ENCODE measurements around the gene DDR2.

DDR2 gene

GRCh38 chr1:162587761-162588260 is 44.5 kb upstream of the DDR2 start:
- Histone ChIP-seq H3K27ac (ENCODE audit: low read length, poor library complexity, severe bottlenecking) (no peak overlapping the region), H3K27me3 (ENCODE audit: control insufficient read depth in 1 of 2, insufficient read depth in 1 of 2, low read length in 2 of 2) (no peaks in the 10 kb centered on the region), H4K8ac (ENCODE audit: low read length) (no peak overlapping the region), H3K79me1 (replicated peaks; ENCODE audit: low read length, poor library complexity, severe bottlenecking) (peaks cover 8% of the 10 kb centered on the region), H4K91ac (ENCODE audit: low read length) (no peak overlapping the region), H2BK15ac (ENCODE audit: low read depth, poor library complexity, severe bottlenecking) (no peak overlapping the region), H3K14ac (ENCODE audit: low read length in 2 of 2) (no peak overlapping the region), H3K18ac (ENCODE audit: low read depth in 1 of 2, low read length in 2 of 2) (no peak overlapping the region), H2BK120ac (ENCODE audit: low read depth, low read length) (no peak overlapping the region), H2BK12ac (ENCODE audit: low read length in 2 of 2) (no peak overlapping the region), H3K36me3 (ENCODE audit: control insufficient read depth in 1 of 2, insufficient read depth in 2 of 2, low read depth in 1 of 2, low read length in 2 of 2) (peaks cover 24 to 94% of the 10 kb centered on the region in 2 experiments), H3K4ac (ENCODE audit: low read depth in 1 of 2, low read length in 2 of 2) (no peak overlapping the region), H3K23ac (ENCODE audit: low read length in 2 of 2) (no peak overlapping the region), H3K9me3 (ENCODE audit: control insufficient read depth, low read length) (no peaks in the 10 kb centered on the region), H3K9ac (ENCODE audit: low read length) (no peak overlapping the region), H3K4me3 (ENCODE audit: insufficient read depth in 1 of 2, low read depth in 1 of 2, low read length in 2 of 2) (no peak overlapping the region), H3K4me2 (ENCODE audit: low read length, poor library complexity, severe bottlenecking) (no peak overlapping the region), H2AK5ac (ENCODE audit: low read length, severe bottlenecking) (no peak overlapping the region), H2AFZ (ENCODE audit: low read depth, low read length) (no peak overlapping the region), H3K4me1 (ENCODE audit: control insufficient read depth, insufficient read depth, low read depth, low read length) (no peaks in the 10 kb centered on the region), H2BK5ac (ENCODE audit: low read depth, low read length, poor library complexity, severe bottlenecking) (no peak overlapping the region)
- DNase-seq, result no peak
- WGBS, result no CpG with 5 or more reads among the region's 5 CpGs

- 100% methylated on average over 3 of the region's 3 CpGs for WGBS
- no peak overlapping the region for H3K14ac ChIP-seq (ENCODE audit: low read length in 2 of 2)
These were observed 42.2 kb upstream of the DDR2 start for GRCh38 chr1:162590101-162590500.

DNA sequence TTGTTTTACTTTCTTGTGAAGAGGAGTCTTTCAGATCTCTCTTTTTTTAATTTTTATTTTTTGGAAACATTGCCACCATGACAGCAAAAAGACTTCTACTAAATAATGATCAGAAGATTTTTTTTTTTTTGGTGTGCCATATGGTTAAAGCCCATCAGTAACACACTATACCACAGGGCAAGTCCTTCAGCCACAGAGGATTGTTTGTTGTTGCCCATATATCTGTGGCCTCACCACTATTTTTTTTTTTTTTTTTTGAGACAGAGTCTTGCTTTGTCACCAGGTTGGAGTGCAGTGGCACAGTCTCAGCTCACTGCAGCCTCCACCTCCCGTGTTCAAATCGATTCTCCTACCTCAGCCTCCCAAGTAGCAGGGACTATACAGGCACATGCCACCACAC is 41.6 kb upstream of the DDR2 start:
- no peak overlapping the region for H2AK5ac ChIP-seq (ENCODE audit: low read length, severe bottlenecking)

More at GRCh38 chr1:162590101-162590500, 42.2 kb upstream of the DDR2 start:
- H3K27ac ChIP-seq (ENCODE audit: low read length, poor library complexity, severe bottlenecking), result no peak overlapping the region
- no peak for DNase-seq
- no peak overlapping the region for H3K4me2 ChIP-seq (ENCODE audit: low read length, poor library complexity, severe bottlenecking)
- no peak overlapping the region for H3K18ac ChIP-seq (ENCODE audit: low read depth in 1 of 2, low read length in 2 of 2)
- H3K9ac ChIP-seq (ENCODE audit: low read length), result no peak overlapping the region
- H3K4me1 ChIP-seq (ENCODE audit: control insufficient read depth, insufficient read depth, low read depth, low read length), result no peaks in the 10 kb centered on the region
- H3K23ac ChIP-seq (ENCODE audit: low read length in 2 of 2), result no peak overlapping the region
- no peak overlapping the region for H2BK5ac ChIP-seq (ENCODE audit: low read depth, low read length, poor library complexity, severe bottlenecking)
- peaks cover 17 to 97% of the 10 kb centered on the region in 2 experiments for H3K36me3 ChIP-seq (ENCODE audit: control insufficient read depth in 1 of 2, insufficient read depth in 2 of 2, low read depth in 1 of 2, low read length in 2 of 2)
- no peak overlapping the region for H2BK12ac ChIP-seq (ENCODE audit: low read length in 2 of 2)
- no peak overlapping the region for H2AK5ac ChIP-seq (ENCODE audit: low read length, severe bottlenecking)
- no peak overlapping the region for H4K8ac ChIP-seq (ENCODE audit: low read length)
- no peak overlapping the region for H3K4me3 ChIP-seq (ENCODE audit: insufficient read depth in 1 of 2, low read depth in 1 of 2, low read length in 2 of 2)
- no peaks in the 10 kb centered on the region for H3K9me3 ChIP-seq (ENCODE audit: control insufficient read depth, low read length)
- H3K4ac ChIP-seq (ENCODE audit: low read depth in 1 of 2, low read length in 2 of 2), result no peak overlapping the region
- H3K79me1 ChIP-seq (replicated peaks; ENCODE audit: low read length, poor library complexity, severe bottlenecking), result peaks cover 15% of the 10 kb centered on the region
- no peak overlapping the region for H2AFZ ChIP-seq (ENCODE audit: low read depth, low read length)
- no peak overlapping the region for H2BK15ac ChIP-seq (ENCODE audit: low read depth, poor library complexity, severe bottlenecking)
- H3K27me3 ChIP-seq (ENCODE audit: control insufficient read depth in 1 of 2, insufficient read depth in 1 of 2, low read length in 2 of 2), result no peaks in the 10 kb centered on the region
- H2BK120ac ChIP-seq (ENCODE audit: low read depth, low read length), result no peak overlapping the region
- no peak overlapping the region for H4K91ac ChIP-seq (ENCODE audit: low read length)

GRCh38 chr1:162596514-162597170 is 35.6 kb upstream of the DDR2 start:
- H3K23ac ChIP-seq (ENCODE audit: low read length in 2 of 2), result no peak overlapping the region
- no peak overlapping the region for H2BK12ac ChIP-seq (ENCODE audit: low read length in 2 of 2)
- H3K9ac ChIP-seq (ENCODE audit: low read length), result no peak overlapping the region
- H3K36me3 ChIP-seq (ENCODE audit: control insufficient read depth in 1 of 2, insufficient read depth in 2 of 2, low read depth in 1 of 2, low read length in 2 of 2), result peaks cover 9 to 94% of the 10 kb centered on the region in 2 experiments
- H4K91ac ChIP-seq (ENCODE audit: low read length), result no peak overlapping the region
- no peak overlapping the region for H2BK5ac ChIP-seq (ENCODE audit: low read depth, low read length, poor library complexity, severe bottlenecking)
- no peak overlapping the region for H3K14ac ChIP-seq (ENCODE audit: low read length in 2 of 2)
- H3K4me3 ChIP-seq (ENCODE audit: insufficient read depth in 1 of 2, low read depth in 1 of 2, low read length in 2 of 2), result no peak overlapping the region
- H2BK120ac ChIP-seq (ENCODE audit: low read depth, low read length), result no peak overlapping the region
- H3K4me1 ChIP-seq (ENCODE audit: control insufficient read depth, insufficient read depth, low read depth, low read length), result no peaks in the 10 kb centered on the region
- no peaks in the 10 kb centered on the region for H3K9me3 ChIP-seq (ENCODE audit: control insufficient read depth, low read length)
- no peak overlapping the region for H2AFZ ChIP-seq (ENCODE audit: low read depth, low read length)
- H2BK15ac ChIP-seq (ENCODE audit: low read depth, poor library complexity, severe bottlenecking), result no peak overlapping the region
- 100% methylated on average over 2 of the region's 2 CpGs for WGBS
- H3K18ac ChIP-seq (ENCODE audit: low read depth in 1 of 2, low read length in 2 of 2), result no peak overlapping the region
- H3K4me2 ChIP-seq (ENCODE audit: low read length, poor library complexity, severe bottlenecking), result no peak overlapping the region
- peaks cover 11% of the 10 kb centered on the region for H3K79me1 ChIP-seq (replicated peaks; ENCODE audit: low read length, poor library complexity, severe bottlenecking)
- DNase-seq, result no peak
- no peak overlapping the region for H3K4ac ChIP-seq (ENCODE audit: low read depth in 1 of 2, low read length in 2 of 2)
- no peak overlapping the region for H4K8ac ChIP-seq (ENCODE audit: low read length)
- no peak overlapping the region for H3K27ac ChIP-seq (ENCODE audit: low read length, poor library complexity, severe bottlenecking)
- H3K27me3 ChIP-seq (ENCODE audit: control insufficient read depth in 1 of 2, insufficient read depth in 1 of 2, low read length in 2 of 2), result no peaks in the 10 kb centered on the region
- no peak overlapping the region for H2AK5ac ChIP-seq (ENCODE audit: low read length, severe bottlenecking)

More for the DNA sequence above, 41.6 kb upstream of the DDR2 start:
- Histone ChIP-seq H4K91ac (ENCODE audit: low read length) (no peak overlapping the region), H2BK15ac (ENCODE audit: low read depth, poor library complexity, severe bottlenecking) (no peak overlapping the region), H3K18ac (ENCODE audit: low read depth in 1 of 2, low read length in 2 of 2) (no peak overlapping the region), H3K9ac (ENCODE audit: low read length) (no peak overlapping the region), H2BK5ac (ENCODE audit: low read depth, low read length, poor library complexity, severe bottlenecking) (no peak overlapping the region), H3K14ac (ENCODE audit: low read length in 2 of 2) (no peak overlapping the region), H3K23ac (ENCODE audit: low read length in 2 of 2) (no peak overlapping the region), H3K4me3 (ENCODE audit: insufficient read depth in 1 of 2, low read depth in 1 of 2, low read length in 2 of 2) (no peak overlapping the region), H3K9me3 (ENCODE audit: control insufficient read depth, low read length) (no peaks in the 10 kb centered on the region), H3K4me2 (ENCODE audit: low read length, poor library complexity, severe bottlenecking) (no peak overlapping the region), H3K4ac (ENCODE audit: low read depth in 1 of 2, low read length in 2 of 2) (no peak overlapping the region), H2BK12ac (ENCODE audit: low read length in 2 of 2) (no peak overlapping the region), H2BK120ac (ENCODE audit: low read depth, low read length) (no peak overlapping the region), H3K79me1 (replicated peaks; ENCODE audit: low read length, poor library complexity, severe bottlenecking) (peaks cover 17% of the 10 kb centered on the region), H4K8ac (ENCODE audit: low read length) (no peak overlapping the region), H3K36me3 (ENCODE audit: control insufficient read depth in 1 of 2, insufficient read depth in 2 of 2, low read depth in 1 of 2, low read length in 2 of 2) (peaks cover 17 to 97% of the 10 kb centered on the region in 2 experiments), H3K27ac (ENCODE audit: low read length, poor library complexity, severe bottlenecking) (no peak overlapping the region), H3K4me1 (ENCODE audit: control insufficient read depth, insufficient read depth, low read depth, low read length) (no peaks in the 10 kb centered on the region), H2AFZ (ENCODE audit: low read depth, low read length) (no peak overlapping the region), H3K27me3 (ENCODE audit: control insufficient read depth in 1 of 2, insufficient read depth in 1 of 2, low read length in 2 of 2) (no peaks in the 10 kb centered on the region)
- WGBS, result no CpG with 5 or more reads among the region's 2 CpGs
- DNase-seq, result no peak
